Sigmoid colon (tissue), 7 donors: ENCODE results near the gene CRACR2A. TPM values are rescaled to one million over a fixed set of nuclear protein-coding genes. Genes with fewer than 3 reads are reported as not detected.

Experiments used
- DNase-seq: peaks from one replicate; pipeline ENCODE4 v3.0.0-alpha.2; 2019
- H3K27ac ChIP-seq, 4 donors: fragments of 200-600 bp; sonication (generic); one replicate each; pipeline ENCODE4 v1.5.1; 2016 to 2019; ENCODE audit warnings: mild to moderate bottlenecking in 1 of 4
- H3K27me3 ChIP-seq, 3 donors: fragments of 200-600 bp; sonication (generic); one replicate each; pipeline ENCODE4 v1.5.1; 2019; ENCODE audit warnings: mild to moderate bottlenecking in 1 of 3
- H3K36me3 ChIP-seq, 4 donors: fragments of 200-600 bp; sonication (generic); one replicate each; pipeline ENCODE4 v1.5.1; 2016 to 2019
- H3K4me1 ChIP-seq, 4 donors: fragments of 200-600 bp; sonication (generic); one replicate each; pipeline ENCODE4 v1.5.1; 2017 to 2019
- H3K4me3 ChIP-seq, 4 donors: fragments of 200-600 bp; sonication (generic); one replicate each; pipeline ENCODE4 v1.5.1; 2017 to 2019; ENCODE audit warnings: mild to moderate bottlenecking in 2 of 4, moderate library complexity in 1 of 4
- H3K9me3 ChIP-seq, 4 donors: fragments of 200-600 bp in 3 of 4; sonication (generic) in 3 of 4; one replicate each; pipeline versions ENCODE4 v1.5.1 to v1.6.1; 2013 to 2019
- CTCF ChIP-seq, 4 experiments: fragments of 450-650 bp in 3 of 4; fragments of 200-600 bp in 1 of 4; IDR thresholded peaks; one replicate each; pipeline ENCODE4 v1.5.1; 2016 to 2019; ENCODE audit warnings: antibody characterized with exemption in 4 of 4, mild to moderate bottlenecking in 3 of 4, moderate library complexity in 2 of 4
- EP300 ChIP-seq, 4 donors: sonication (generic); formaldehyde crosslinking; IDR thresholded peaks; one replicate each; pipeline ENCODE4 v1.6.1; 2017; ENCODE audit warnings: antibody characterized with exemption in 4 of 4
- POLR2A ChIP-seq, 2 donors: fragments of 450-650 bp; IDR thresholded peaks; one replicate each; pipeline ENCODE4 v1.6.1; 2016; ENCODE audit warnings: antibody characterized with exemption in 2 of 2, mild to moderate bottlenecking in 2 of 2, moderate library complexity in 2 of 2
- POLR2AphosphoS5 ChIP-seq, 4 donors: sonication (generic); formaldehyde crosslinking; IDR thresholded peaks; one replicate each; pipeline ENCODE4 v1.6.1; 2017; ENCODE audit warnings: antibody characterized with exemption in 4 of 4
- WGBS, 2 donors: extraction: QIAGEN DNeasy Blood & Tissue Kit; methylation state at CpG; one replicate each; pipeline ENCODE4 v1.1.7; 2013; 5-methylcytosine and 5-hydroxymethylcytosine counted together
- intact Hi-C: fragments of 100-400 bp; cut with DNase I; formaldehyde crosslinking; loops from one replicate; pipeline ENCODE4 v1.15.1; 2023
- polyA plus RNA-seq, 3 donors: library from polyadenylated mRNA; stranded (reverse); fragments of 200-250 nt; gene quantifications; one replicate each; pipeline ENCODE4 v1.2.3, GENCODE V29; 2013
- total RNA-seq, 4 donors: library from RNA; depleted of rRNA; stranded (reverse); fragments of >200 nt; gene quantifications; one replicate each; pipeline ENCODE4 v1.1.0, GENCODE V29; 2016
- donor health status: healthy with polysubstance abuse.
- donor health status: Bipolar disorder and iron deficiency.
- donor health status: healthy.

The CRACR2A gene
- total and polyA plus RNA-seq, 7 donors: 1.1 to 29.6 (median 4.2) TPM

GRCh38 chr12:3576891-3577290, 176.0 kb downstream of the CRACR2A start:
- no peaks in the 10 kb centered on the region for H3K9me3 ChIP-seq
- no peak overlapping the region for H3K27ac ChIP-seq
- H3K4me3 ChIP-seq: no peak overlapping the region
- H3K27me3 ChIP-seq: no peaks in the 10 kb centered on the region
- no peaks in the 10 kb centered on the region for H3K4me1 ChIP-seq
- intact Hi-C loops: no loop called here
- TF ChIP-seq POLR2A (IDR thresholded peaks at IDR 0.05) (no peak), POLR2AphosphoS5 (IDR thresholded peaks at IDR 0.05) (no peak), EP300 (IDR thresholded peaks at IDR 0.05) (no peak), CTCF (IDR thresholded peaks at IDR 0.05) (no peak)
- H3K36me3 ChIP-seq: no peaks in the 10 kb centered on the region
- 90% methylated on average over 9 of the region's 9 CpGs for WGBS, 2 donors
- DNase-seq: no peak

GRCh38 chr12:3574986-3575385, 177.9 kb downstream of the CRACR2A start:
- H3K27ac ChIP-seq: no peak overlapping the region
- no peak for DNase-seq
- intact Hi-C loops: no loop called here
- H3K4me3 ChIP-seq: no peak overlapping the region
- 83 to 84% methylated on average over 7 of the region's 7 CpGs for WGBS, 2 donors
- H3K27me3 ChIP-seq: no peaks in the 10 kb centered on the region
- H3K9me3 ChIP-seq: no peaks in the 10 kb centered on the region
- no peaks in the 10 kb centered on the region for H3K4me1 ChIP-seq
- no peak for TF ChIP-seq CTCF (IDR thresholded peaks at IDR 0.05)
- H3K36me3 ChIP-seq: no peaks in the 10 kb centered on the region

- no peak overlapping the region for H3K4me3 ChIP-seq
- H3K9me3 ChIP-seq: no peaks in the 10 kb centered on the region
- H3K27ac ChIP-seq: no peak overlapping the region
- no peaks in the 10 kb centered on the region for H3K36me3 ChIP-seq
- intact Hi-C loops: no loop called here
- no peak for TF ChIP-seq CTCF (IDR thresholded peaks at IDR 0.05)
- no peak for TF ChIP-seq EP300 (IDR thresholded peaks at IDR 0.05)
- no peak for TF ChIP-seq POLR2A (IDR thresholded peaks at IDR 0.05)
- TF ChIP-seq POLR2AphosphoS5 (IDR thresholded peaks at IDR 0.05): no peak
- H3K27me3 ChIP-seq: no peaks in the 10 kb centered on the region
- no peak for DNase-seq
- no peaks in the 10 kb centered on the region for H3K4me1 ChIP-seq
Measured at GRCh38 chr12:3572560-3572959, 180.3 kb downstream of the CRACR2A start.

GRCh38 chr12:3571724-3572123, 181.2 kb downstream of the CRACR2A start:
- Histone ChIP-seq H3K27me3 (no peaks in the 10 kb centered on the region), H3K27ac (no peak overlapping the region), H3K36me3 (no peaks in the 10 kb centered on the region), H3K4me3 (no peak overlapping the region), H3K4me1 (no peaks in the 10 kb centered on the region), H3K9me3 (no peaks in the 10 kb centered on the region)
- no peak for DNase-seq
- TF ChIP-seq POLR2A (IDR thresholded peaks at IDR 0.05): no peak
- no peak for TF ChIP-seq EP300 (IDR thresholded peaks at IDR 0.05)
- TF ChIP-seq POLR2AphosphoS5 (IDR thresholded peaks at IDR 0.05): no peak
- no peak for TF ChIP-seq CTCF (IDR thresholded peaks at IDR 0.05)
- intact Hi-C loops: no loop called here

GRCh38 chr12:3571323-3571722, 181.6 kb downstream of the CRACR2A start:
- no peak for TF ChIP-seq CTCF (IDR thresholded peaks at IDR 0.05)
- no peak for TF ChIP-seq EP300 (IDR thresholded peaks at IDR 0.05)
- no peak for TF ChIP-seq POLR2A (IDR thresholded peaks at IDR 0.05)
- no peak for TF ChIP-seq POLR2AphosphoS5 (IDR thresholded peaks at IDR 0.05)
- intact Hi-C loops: no loop called here
- WGBS, 2 donors: 7 to 25% methylated on average over 1 of the region's 1 CpG
- no peak for DNase-seq
- no peak overlapping the region for H3K27ac ChIP-seq
- H3K9me3 ChIP-seq: no peaks in the 10 kb centered on the region
- H3K36me3 ChIP-seq: no peaks in the 10 kb centered on the region
- no peak overlapping the region for H3K4me3 ChIP-seq
- H3K4me1 ChIP-seq: no peaks in the 10 kb centered on the region
- H3K27me3 ChIP-seq: no peaks in the 10 kb centered on the region
